ENCODE results near the gene SPRYD4.
A peak's percentile ranks its signal among the peaks of the same experiment; 100 is the strongest.
"Not testable (repeated sequence)": the region's sequence is repeated elsewhere in the genome, so short reads cannot be mapped to it uniquely, and the experiment has no call there.

SPRYD4 gene

GRCh38 chr12:56468216-56469006, at the start of gene SPRYD4:
SPRYD4 (plus strand) TSS chr12:56468578; CDS start chr12:56468592, 14 bp downstream.
- Mint-ChIP-seq H3K27me3 (no peaks in the 10 kb centered on the region), H3K4me3 (peak within 1 kb of the TSS; percentile 99), H3K27ac (peak within 1 kb of the TSS; percentile 98), H3K36me3 (peaks cover 6% of the 10 kb centered on the region), H3K4me1 (ENCODE audit: low read depth) (peaks cover 35% of the 10 kb centered on the region), H3K9me3 (ENCODE audit: low read depth) (no peaks in the 10 kb centered on the region)

- H3K36me3 Mint-ChIP-seq = peaks cover 20% of the 10 kb centered on the region
- no peak overlapping the region for H3K27ac Mint-ChIP-seq
- peaks cover 6% of the 10 kb centered on the region for H3K4me1 Mint-ChIP-seq (ENCODE audit: low read depth)
- no peaks in the 10 kb centered on the region for H3K9me3 Mint-ChIP-seq (ENCODE audit: low read depth)
- H3K4me3 Mint-ChIP-seq = no peak overlapping the region
- no peaks in the 10 kb centered on the region for H3K27me3 Mint-ChIP-seq
Observed at GRCh38 chr12:56420411-56420810, 48.0 kb upstream of the SPRYD4 start.

- Mint-ChIP-seq H3K27me3 (no peaks in the 10 kb centered on the region), H3K4me3 (no peak overlapping the region), H3K27ac (peak overlapping the region; percentile 77), H3K36me3 (peaks cover 20% of the 10 kb centered on the region), H3K4me1 (ENCODE audit: low read depth) (peaks cover 11% of the 10 kb centered on the region), H3K9me3 (ENCODE audit: low read depth) (no peaks in the 10 kb centered on the region)
Observed at GRCh38 chr12:56425193-56425592, 43.2 kb upstream of the SPRYD4 start.

- no peaks in the 10 kb centered on the region for H3K9me3 Mint-ChIP-seq (ENCODE audit: low read depth)
- peaks cover 13% of the 10 kb centered on the region for H3K36me3 Mint-ChIP-seq
- peaks cover 11% of the 10 kb centered on the region for H3K4me1 Mint-ChIP-seq (ENCODE audit: low read depth)
- H3K27ac Mint-ChIP-seq = no peak overlapping the region
- no peak overlapping the region for H3K4me3 Mint-ChIP-seq
- H3K27me3 Mint-ChIP-seq = no peaks in the 10 kb centered on the region
Observed at GRCh38 chr12:56425940-56426438, 42.4 kb upstream of the SPRYD4 start.

- Mint-ChIP-seq H3K4me3 (no peak overlapping the region), H3K27me3 (no peaks in the 10 kb centered on the region), H3K27ac (no peak overlapping the region), H3K9me3 (ENCODE audit: low read depth) (no peaks in the 10 kb centered on the region), H3K4me1 (ENCODE audit: low read depth) (no peaks in the 10 kb centered on the region), H3K36me3 (peaks cover 7% of the 10 kb centered on the region)
Observed at GRCh38 chr12:56431288-56431687, 37.1 kb upstream of the SPRYD4 start.

GRCh38 chr12:56431850-56432249, 36.5 kb upstream of the SPRYD4 start:
- Mint-ChIP-seq H3K4me3 (no peak overlapping the region), H3K27me3 (no peaks in the 10 kb centered on the region), H3K4me1 (ENCODE audit: low read depth) (no peaks in the 10 kb centered on the region), H3K27ac (no peak overlapping the region), H3K9me3 (ENCODE audit: low read depth) (no peaks in the 10 kb centered on the region), H3K36me3 (peaks cover 7% of the 10 kb centered on the region)

- H3K4me1 Mint-ChIP-seq (ENCODE audit: low read depth) = no peaks in the 10 kb centered on the region
- H3K36me3 Mint-ChIP-seq = peaks cover 5% of the 10 kb centered on the region
- no peaks in the 10 kb centered on the region for H3K9me3 Mint-ChIP-seq (ENCODE audit: low read depth)
- no peak overlapping the region for H3K4me3 Mint-ChIP-seq
- no peaks in the 10 kb centered on the region for H3K27me3 Mint-ChIP-seq
- H3K27ac Mint-ChIP-seq = no peak overlapping the region
Observed at GRCh38 chr12:56434828-56435227, 33.5 kb upstream of the SPRYD4 start.

- Mint-ChIP-seq H3K27ac (no peak overlapping the region), H3K27me3 (no peaks in the 10 kb centered on the region), H3K36me3 (peaks cover 3% of the 10 kb centered on the region)
Observed at GRCh38 chr12:56437430-56438176, 30.8 kb upstream of the SPRYD4 start.

GRCh38 chr12:56443208-56443607, 25.2 kb upstream of the SPRYD4 start:
- not testable (repeated sequence) for H3K27me3 Mint-ChIP-seq; H3K9me3 Mint-ChIP-seq (ENCODE audit: low read depth); H3K27ac Mint-ChIP-seq; H3K4me3 Mint-ChIP-seq; H3K4me1 Mint-ChIP-seq (ENCODE audit: low read depth)
- peaks cover 15% of the 10 kb centered on the region for H3K36me3 Mint-ChIP-seq

More at GRCh38 chr12:56437430-56438176, 30.8 kb upstream of the SPRYD4 start:
- H3K9me3 Mint-ChIP-seq (ENCODE audit: low read depth) = no peaks in the 10 kb centered on the region
- no peak overlapping the region for H3K4me3 Mint-ChIP-seq
- H3K4me1 Mint-ChIP-seq (ENCODE audit: low read depth) = no peaks in the 10 kb centered on the region

- Mint-ChIP-seq H3K27me3 (no peaks in the 10 kb centered on the region), H3K36me3 (peaks cover 6% of the 10 kb centered on the region), H3K4me1 (ENCODE audit: low read depth) (peaks cover 13% of the 10 kb centered on the region), H3K9me3 (ENCODE audit: low read depth) (no peaks in the 10 kb centered on the region), H3K27ac (peak within 1 kb of the TSS; percentile 95), H3K4me3 (peak within 1 kb of the TSS; percentile 93)
Observed at GRCh38 chr12:56448860-56449621, 19.3 kb upstream of the SPRYD4 start, which contains the start of gene TIMELESS. TIMELESS (minus strand) TSS chr12:56449426; CDS start chr12:56434170, 15,256 bp downstream.

- no peaks in the 10 kb centered on the region for H3K9me3 Mint-ChIP-seq (ENCODE audit: low read depth)
- H3K4me3 Mint-ChIP-seq = peak overlapping the region; percentile 93
- H3K27ac Mint-ChIP-seq = peak overlapping the region; percentile 95
- H3K4me1 Mint-ChIP-seq (ENCODE audit: low read depth) = peaks cover 13% of the 10 kb centered on the region
- H3K27me3 Mint-ChIP-seq = no peaks in the 10 kb centered on the region
- peaks cover 4% of the 10 kb centered on the region for H3K36me3 Mint-ChIP-seq
Observed at GRCh38 chr12:56449622-56449984, 18.8 kb upstream of the SPRYD4 start.

GRCh38 chr12:56450241-56450640, 18.1 kb upstream of the SPRYD4 start:
- Mint-ChIP-seq H3K9me3 (ENCODE audit: low read depth) (no peaks in the 10 kb centered on the region), H3K36me3 (peaks cover 4% of the 10 kb centered on the region), H3K4me1 (ENCODE audit: low read depth) (peaks cover 13% of the 10 kb centered on the region), H3K27me3 (no peaks in the 10 kb centered on the region), H3K27ac (peak overlapping the region; percentile 95), H3K4me3 (peak overlapping the region; percentile 93)

- H3K27me3 Mint-ChIP-seq = no peaks in the 10 kb centered on the region
- H3K4me1 Mint-ChIP-seq (ENCODE audit: low read depth) = peaks cover 13% of the 10 kb centered on the region
- H3K27ac Mint-ChIP-seq = no peak overlapping the region
- peak overlapping the region; percentile 44 for H3K4me3 Mint-ChIP-seq
- H3K9me3 Mint-ChIP-seq (ENCODE audit: low read depth) = no peaks in the 10 kb centered on the region
- peaks cover 2% of the 10 kb centered on the region for H3K36me3 Mint-ChIP-seq
Observed at GRCh38 chr12:56451147-56451546, 17.2 kb upstream of the SPRYD4 start.

- Mint-ChIP-seq H3K4me1 (ENCODE audit: low read depth) (peaks cover 5% of the 10 kb centered on the region), H3K4me3 (no peak within 1 kb of the TSS), H3K36me3 (no peaks in the 10 kb centered on the region)
Observed at GRCh38 chr12:56454557-56454956, 13.8 kb upstream of the SPRYD4 start, which contains the start of gene MIP. MIP (minus strand) TSS chr12:56454657; CDS start chr12:56454613, 44 bp downstream.

More at GRCh38 chr12:56454557-56454956, 13.8 kb upstream of the SPRYD4 start, which contains the start of gene MIP:
- Mint-ChIP-seq H3K27ac (no peak within 1 kb of the TSS), H3K9me3 (ENCODE audit: low read depth) (no peaks in the 10 kb centered on the region), H3K27me3 (no peaks in the 10 kb centered on the region)
